Thymus (tissue), 14 donors: Measurements from ENCODE around the gene CIAO3. TPM values are rescaled to one million over a fixed set of nuclear protein-coding genes. Genes with fewer than 3 reads are reported as not detected.

Source experiments
- DNase-seq, 9 donors: peaks; one replicate each; pipeline ENCODE4 v3.0.0-alpha.2; 2013; ENCODE audit warnings: low spot score in 9 of 9, low read depth in 6 of 9, missing footprints in 1 of 9
- H3K27ac ChIP-seq, 2 donors: one replicate each; pipeline ENCODE4 v1.5.1; 2013; ENCODE audit warnings: control low read depth in 1 of 2, low read depth in 1 of 2, low read length in 1 of 2, mild to moderate bottlenecking in 1 of 2, moderate library complexity in 1 of 2
- H3K27me3 ChIP-seq, 2 donors: one replicate each; pipeline ENCODE4 v1.5.1; 2013; ENCODE audit warnings: low read length in 1 of 2; ENCODE audit not compliant: control insufficient read depth in 2 of 2, insufficient read depth in 1 of 2
- H3K36me3 ChIP-seq, 2 donors: one replicate each; pipeline ENCODE4 v1.5.1; 2013; ENCODE audit warnings: low read length in 1 of 2, mild to moderate bottlenecking in 1 of 2, moderate library complexity in 1 of 2; ENCODE audit not compliant: control insufficient read depth in 2 of 2, insufficient read depth in 2 of 2
- H3K4me1 ChIP-seq, 2 donors: one replicate each; pipeline ENCODE4 v1.5.1; 2013; ENCODE audit warnings: low read length in 2 of 2; ENCODE audit not compliant: control insufficient read depth in 2 of 2, insufficient read depth in 2 of 2
- H3K4me3 ChIP-seq, 2 donors: one replicate each; pipeline ENCODE4 v1.5.1; 2013; ENCODE audit warnings: low read length in 2 of 2, control low read depth in 1 of 2, mild to moderate bottlenecking in 1 of 2
- H3K9me3 ChIP-seq, 2 donors: one replicate each; pipeline ENCODE4 v1.5.1; 2013; ENCODE audit warnings: low read length in 1 of 2, mild to moderate bottlenecking in 1 of 2; ENCODE audit not compliant: control insufficient read depth in 2 of 2, insufficient read depth in 1 of 2
- WGBS: extraction: QIAGEN DNeasy Blood & Tissue Kit; methylation state at CpG from one replicate; pipeline ENCODE4 v1.1.7; 2013; 5-methylcytosine and 5-hydroxymethylcytosine counted together
- long read RNA-seq, 10 donors: transcript quantifications; one replicate each; lab custom pipeline, GENCODE V29; 2026
- polyA plus RNA-seq: library from polyadenylated mRNA; stranded (reverse); fragments of 200-250 nt; gene quantifications from one replicate; pipeline ENCODE4 v1.2.3, GENCODE V29; 2013
- total RNA-seq: library from RNA; stranded (reverse); fragments of 120-200 nt; gene quantifications from one replicate; pipeline ENCODE4 v1.2.4, GENCODE V29; 2013
- donor health status: healthy.

Gene CIAO3
- total RNA-seq (20.8 TPM), polyA plus RNA-seq (60.4 TPM)
- long read RNA-seq, donor 1, partial matches to known transcripts: 0 of 1 reads
- long read RNA-seq, donor 1, other reads (novel, unspliced or antisense): 0 of 1 reads
- long read RNA-seq, donor 2: 0 reads
- long read RNA-seq, donor 3, transcript CIAO3-201 (11 exons, 2,112 nt): major isoform, 8 of 15 reads
- long read RNA-seq, donor 3, partial matches to known transcripts: 0 of 15 reads
- long read RNA-seq, donor 3, other reads (novel, unspliced or antisense): 0 of 15 reads
- long read RNA-seq, donor 4, partial matches to known transcripts: 0 of 8 reads
- long read RNA-seq, donor 4, other reads (novel, unspliced or antisense): 0 of 8 reads
- long read RNA-seq, donor 5, transcript CIAO3-201 (11 exons, 2,112 nt): major isoform, 5 of 34 reads
- long read RNA-seq, donor 5, partial matches to known transcripts: 20 of 34 reads
- long read RNA-seq, donor 5, other reads (novel, unspliced or antisense): 0 of 34 reads
- long read RNA-seq, donor 6, transcript CIAO3-201 (11 exons, 2,112 nt): major isoform, 6 of 11 reads
- long read RNA-seq, donor 6, partial matches to known transcripts: 0 of 11 reads
- long read RNA-seq, donor 6, other reads (novel, unspliced or antisense): 0 of 11 reads
- long read RNA-seq, donor 7, partial matches to known transcripts: 5 of 7 reads
- long read RNA-seq, donor 7, other reads (novel, unspliced or antisense): 0 of 7 reads
- long read RNA-seq, donor 8, partial matches to known transcripts: 0 of 6 reads
- long read RNA-seq, donor 8, other reads (novel, unspliced or antisense): 0 of 6 reads
- long read RNA-seq, donor 9, partial matches to known transcripts: 5 of 16 reads
- long read RNA-seq, donor 9, other reads (novel, unspliced or antisense): 0 of 16 reads
- long read RNA-seq, donor 10, transcript CIAO3-201 (11 exons, 2,112 nt): major isoform, 5 of 13 reads
- long read RNA-seq, donor 10, partial matches to known transcripts: 5 of 13 reads
- long read RNA-seq, donor 10, other reads (novel, unspliced or antisense): 0 of 13 reads

DNA sequence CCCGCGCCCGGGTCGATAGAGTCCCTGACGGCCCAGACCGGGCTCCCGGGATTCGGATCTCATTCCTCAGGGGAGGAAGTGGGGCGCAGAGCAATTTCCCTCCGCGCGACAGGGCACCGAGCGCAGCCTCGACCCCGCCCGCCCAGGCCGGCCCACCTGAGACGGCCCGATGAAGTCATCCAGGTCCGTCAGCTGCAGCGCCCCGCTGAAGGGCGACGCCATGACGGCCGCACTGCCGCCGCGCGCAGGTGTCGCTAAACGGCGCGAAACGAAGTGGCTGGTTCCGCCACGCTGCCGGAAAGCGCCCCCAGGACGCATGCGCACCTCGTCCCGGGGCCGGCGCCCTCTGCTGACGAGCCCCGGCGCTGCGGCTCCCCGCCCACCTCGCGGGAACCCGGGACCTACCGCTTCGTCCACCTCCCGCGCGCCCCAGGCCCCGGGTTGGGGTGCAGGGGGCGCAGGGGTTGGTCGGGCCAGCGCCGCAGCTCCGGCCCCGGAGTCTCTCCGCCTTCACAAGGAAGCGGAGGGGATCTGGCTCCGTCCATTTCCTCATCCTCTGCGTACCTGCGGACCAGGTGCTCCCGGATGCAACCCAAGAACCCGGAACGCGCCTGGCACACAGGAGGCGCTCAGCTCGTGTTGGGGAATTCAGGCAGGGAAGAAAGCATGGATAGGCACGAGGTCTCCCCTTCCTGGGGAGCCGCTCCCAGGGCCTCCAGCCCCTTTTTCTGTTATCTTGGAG, at the start of gene CIAO3:
Gene CIAO3 (minus strand): TSS at position 234 of the 742 bp plus-strand sequence. CDS start 12 bp downstream, at position 222.
- H3K36me3 ChIP-seq: peaks cover 8 to 29% of the 10 kb centered on the region in 2 donors
- peak within 1 kb of the TSS in 1 of 2 donors; percentile 69 for H3K27ac ChIP-seq
- peak in 8 of 9 donors; percentile 60 to 93 (median 84) for DNase-seq
- H3K4me3 ChIP-seq: peak within 1 kb of the TSS; percentile 89 to 93
- peaks cover 19 to 23% of the 10 kb centered on the region in 2 donors for H3K4me1 ChIP-seq
- peaks cover 0 to 11% of the 10 kb centered on the region in 2 donors for H3K27me3 ChIP-seq
- WGBS: 1% methylated on average over 79 of the region's 79 CpGs
- H3K9me3 ChIP-seq: no peaks in the 10 kb centered on the region

- Histone ChIP-seq H3K27ac (no peak overlapping the region), H3K4me3 (no peak overlapping the region), H3K4me1 (peaks cover 15 to 18% of the 10 kb centered on the region in 2 donors), H3K36me3 (peaks cover 30 to 57% of the 10 kb centered on the region in 2 donors), H3K9me3 (peaks cover 0 to 6% of the 10 kb centered on the region in 2 donors), H3K27me3 (no peaks in the 10 kb centered on the region)
- no peak for DNase-seq
- 98% methylated on average over 17 of the region's 17 CpGs for WGBS
These were observed 49.3 kb upstream of the CIAO3 start for GRCh38 chr16:790086-790485.

- WGBS: 88% methylated on average over 33 of the region's 33 CpGs
- H3K9me3 ChIP-seq: peaks cover 0 to 6% of the 10 kb centered on the region in 2 donors
- no peaks in the 10 kb centered on the region for H3K27me3 ChIP-seq
- H3K4me3 ChIP-seq: peak overlapping the region; percentile 68 to 95
- peaks cover 33 to 55% of the 10 kb centered on the region in 2 donors for H3K36me3 ChIP-seq
- no peak overlapping the region for H3K27ac ChIP-seq
- peaks cover 15 to 18% of the 10 kb centered on the region in 2 donors for H3K4me1 ChIP-seq
- no peak for DNase-seq
These were observed 48.5 kb upstream of the CIAO3 start for GRCh38 chr16:789191-789850.

GRCh38 chr16:788399-789126, 47.8 kb upstream of the CIAO3 start, which contains the start of gene CHTF18:
TSS of gene CHTF18 (plus strand) at chr16:788620. CDS start at chr16:788685, 65 bp downstream.
- Histone ChIP-seq H3K27me3 (no peaks in the 10 kb centered on the region), H3K27ac (peak within 1 kb of the TSS in 1 of 2 donors; percentile 74), H3K4me3 (peak within 1 kb of the TSS; percentile 76 to 95), H3K9me3 (peaks cover 0 to 6% of the 10 kb centered on the region in 2 donors), H3K4me1 (peaks cover 15 to 18% of the 10 kb centered on the region in 2 donors), H3K36me3 (peaks cover 33 to 49% of the 10 kb centered on the region in 2 donors)
- peak; percentile 24 to 95 (median 87) for DNase-seq
- WGBS: under 1% methylated on average over 96 of the region's 97 CpGs

DNA sequence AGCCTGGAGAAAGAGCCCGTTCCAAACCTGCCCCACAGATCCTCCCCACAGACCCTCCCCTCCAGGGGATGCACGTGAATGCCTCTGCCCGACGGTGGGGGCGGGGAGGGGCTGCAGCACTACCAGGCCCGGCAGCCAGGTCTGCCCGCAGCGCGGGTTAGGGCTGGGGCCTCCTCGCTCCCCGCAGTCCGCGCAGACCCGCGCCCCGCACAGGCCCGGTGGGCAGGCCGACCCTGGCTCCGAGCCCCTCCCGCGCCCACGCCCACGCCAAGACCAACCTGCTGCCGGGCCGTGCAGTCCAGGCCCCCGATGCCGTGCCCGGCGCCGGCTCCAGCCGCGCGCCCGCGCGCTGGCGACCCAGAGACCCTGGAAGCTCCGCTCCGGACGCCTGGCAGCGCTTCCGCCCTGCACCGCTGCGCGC, 47.2 kb upstream of the CIAO3 start, which contains the start of gene RPUSD1:
Gene RPUSD1 (minus strand): TSS at position 404 of the 421 bp plus-strand sequence. CDS start 644 bp downstream, outside the sequence.
- DNase-seq: no peak
- peak within 1 kb of the TSS in 1 of 2 donors; percentile 74 for H3K27ac ChIP-seq
- H3K4me1 ChIP-seq: peaks cover 15 to 18% of the 10 kb centered on the region in 2 donors
- peaks cover 0 to 6% of the 10 kb centered on the region in 2 donors for H3K9me3 ChIP-seq
- H3K36me3 ChIP-seq: peaks cover 28 to 44% of the 10 kb centered on the region in 2 donors
- peak within 1 kb of the TSS; percentile 76 to 95 for H3K4me3 ChIP-seq
- under 1% methylated on average over 45 of the region's 45 CpGs for WGBS
- H3K27me3 ChIP-seq: peaks cover 0 to 3% of the 10 kb centered on the region in 2 donors

GRCh38 chr16:787321-787966, 46.6 kb upstream of the CIAO3 start:
- peak overlapping the region; percentile 76 to 95 for H3K4me3 ChIP-seq
- no peak for DNase-seq
- peaks cover 0 to 3% of the 10 kb centered on the region in 2 donors for H3K27me3 ChIP-seq
- H3K27ac ChIP-seq: no peak overlapping the region
- H3K4me1 ChIP-seq: peaks cover 15 to 18% of the 10 kb centered on the region in 2 donors
- peaks cover 0 to 6% of the 10 kb centered on the region in 2 donors for H3K9me3 ChIP-seq
- 51% methylated on average over 47 of the region's 47 CpGs for WGBS
- H3K36me3 ChIP-seq: peaks cover 28 to 38% of the 10 kb centered on the region in 2 donors
